Mammary epithelial cell (primary cell): Measurements from ENCODE around the gene S1PR5.

Source experiments
- EZH2 ChIP-seq: IDR thresholded peaks from 2 replicates; pipeline ENCODE4 v1.6.1; 2012; ENCODE audit warnings: low read length, inconsistent platforms, borderline replicate concordance
- TF ChIP-seq, protein P1 (sequence below), 2 donors: IDR thresholded peaks in 1 of 2; conservative IDR thresholded peaks in 1 of 2; 2 replicates each; pipeline ENCODE4 v1.5.1; 2011 to 2012; ENCODE audit warnings: inconsistent platforms in 2 of 2, low read length in 2 of 2, mild to moderate bottlenecking in 2 of 2, control low read depth in 1 of 2, low read depth in 1 of 2; ENCODE audit not compliant: insufficient read depth in 1 of 2; ENCODE audit errors: extremely low read depth in 1 of 2

DNA sequence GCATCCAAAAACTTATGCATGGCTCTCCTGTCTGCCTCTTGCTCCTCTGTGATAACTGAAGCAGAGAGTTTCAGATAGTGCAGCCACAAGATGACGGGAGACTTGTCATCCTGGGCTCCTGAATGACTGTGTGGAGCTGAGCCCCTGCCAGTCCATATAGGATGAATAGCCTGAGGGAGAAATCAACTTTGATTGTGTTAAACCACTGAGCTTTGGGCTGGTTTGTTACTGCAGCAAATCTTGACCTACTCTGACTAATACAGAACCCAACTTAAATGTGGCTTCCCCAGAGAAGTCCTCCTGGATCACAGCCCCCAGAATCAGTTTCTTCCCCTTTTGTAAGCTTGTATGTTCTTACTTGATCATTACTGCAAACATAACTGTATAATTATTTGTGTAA is 15.2 kb upstream of the S1PR5 start:
- TF ChIP-seq, protein P1, sequence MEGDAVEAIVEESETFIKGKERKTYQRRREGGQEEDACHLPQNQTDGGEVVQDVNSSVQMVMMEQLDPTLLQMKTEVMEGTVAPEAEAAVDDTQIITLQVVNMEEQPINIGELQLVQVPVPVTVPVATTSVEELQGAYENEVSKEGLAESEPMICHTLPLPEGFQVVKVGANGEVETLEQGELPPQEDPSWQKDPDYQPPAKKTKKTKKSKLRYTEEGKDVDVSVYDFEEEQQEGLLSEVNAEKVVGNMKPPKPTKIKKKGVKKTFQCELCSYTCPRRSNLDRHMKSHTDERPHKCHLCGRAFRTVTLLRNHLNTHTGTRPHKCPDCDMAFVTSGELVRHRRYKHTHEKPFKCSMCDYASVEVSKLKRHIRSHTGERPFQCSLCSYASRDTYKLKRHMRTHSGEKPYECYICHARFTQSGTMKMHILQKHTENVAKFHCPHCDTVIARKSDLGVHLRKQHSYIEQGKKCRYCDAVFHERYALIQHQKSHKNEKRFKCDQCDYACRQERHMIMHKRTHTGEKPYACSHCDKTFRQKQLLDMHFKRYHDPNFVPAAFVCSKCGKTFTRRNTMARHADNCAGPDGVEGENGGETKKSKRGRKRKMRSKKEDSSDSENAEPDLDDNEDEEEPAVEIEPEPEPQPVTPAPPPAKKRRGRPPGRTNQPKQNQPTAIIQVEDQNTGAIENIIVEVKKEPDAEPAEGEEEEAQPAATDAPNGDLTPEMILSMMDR (conservative IDR thresholded peaks at IDR 0.05 in 1 of 2, IDR thresholded peaks at IDR 0.05 in 1 of 2; ENCODE audit: extremely low read depth in 1 of 2, insufficient read depth in 1 of 2, low read depth in 1 of 2, low read length in 2 of 2): no peak
- no peak for TF ChIP-seq EZH2
